HL-60/S4 (cell line): ENCODE data around the gene FOXP4.
"Not testable (repeated sequence)": the region's sequence is repeated elsewhere in the genome, so short reads cannot be mapped to it uniquely, and the experiment has no call there.

Experiments
- in situ Hi-C: fragments of 300-500 bp; cut with MboI; formaldehyde crosslinking; loops from 2 replicates; pipeline ENCODE4 v1.14.3; 2022; ENCODE audit warnings: low sequenced_read_pairs

FOXP4 gene

DNA sequence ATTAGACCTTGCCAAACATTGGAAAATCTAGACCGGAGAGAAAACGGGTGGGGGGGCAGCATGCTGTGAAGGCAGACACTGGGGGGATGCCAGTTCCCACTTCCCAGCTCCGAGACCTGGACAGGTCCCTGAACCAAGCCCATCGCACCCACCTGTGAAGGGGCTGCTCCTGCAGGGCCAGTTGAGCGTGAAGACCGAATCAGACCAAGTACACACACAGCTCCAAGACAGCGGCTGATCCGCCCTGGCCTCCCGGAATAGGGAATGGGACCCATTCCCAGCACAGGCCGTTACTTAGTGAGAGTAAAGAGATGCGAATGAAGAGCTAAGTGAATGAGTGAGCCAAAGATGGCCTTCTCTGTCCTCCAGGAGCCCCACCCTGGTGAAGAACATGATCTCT lies 50.6 kb downstream of the FOXP4 start:
- in situ Hi-C loops = no loop called here

- in situ Hi-C loops = no loop called here
These were observed 51.2 kb downstream of the FOXP4 start for GRCh38 chr6:41597246-41598000.

GRCh38 chr6:41598670-41599014 lies 52.5 kb downstream of the FOXP4 start:
- in situ Hi-C loops = no loop called here

- in situ Hi-C loops = no loop called here
These were observed 53.1 kb downstream of the FOXP4 start for GRCh38 chr6:41599015-41599851.

DNA sequence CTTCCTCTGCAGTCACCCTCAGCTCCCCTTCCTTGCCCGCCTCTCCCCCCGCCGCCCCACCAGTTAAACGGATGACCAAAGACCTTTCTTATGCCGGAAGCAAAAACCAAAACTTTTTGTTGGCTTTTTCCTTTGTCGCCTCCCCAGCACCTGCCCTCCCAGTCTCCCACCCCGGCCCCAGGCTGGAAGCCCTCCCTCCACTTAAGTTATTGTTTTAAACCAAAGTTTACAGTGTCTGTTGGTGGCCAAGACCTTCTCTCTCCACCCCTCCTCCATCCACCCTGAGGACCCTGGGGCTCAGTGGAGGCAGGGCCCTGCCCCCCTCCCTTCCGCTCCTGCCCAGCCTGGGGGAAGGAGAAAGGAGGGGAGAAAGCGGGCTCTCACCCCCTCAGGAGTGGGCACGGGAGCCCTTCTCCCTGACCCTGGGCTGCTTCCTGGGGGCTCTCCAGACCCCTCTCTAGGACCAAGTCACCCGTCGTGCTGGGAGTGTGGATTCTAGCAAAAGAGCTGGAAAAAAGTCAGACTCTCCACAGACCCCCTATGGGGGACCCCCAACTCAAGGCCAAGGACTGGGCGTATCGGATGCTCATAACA lies 53.8 kb downstream of the FOXP4 start:
- in situ Hi-C loops = loop anchor here (5.0 to 10.0 kb wide), 2 partner anchors 75 to 233 kb away; no protein-coding TSS in a partner anchor

DNA sequence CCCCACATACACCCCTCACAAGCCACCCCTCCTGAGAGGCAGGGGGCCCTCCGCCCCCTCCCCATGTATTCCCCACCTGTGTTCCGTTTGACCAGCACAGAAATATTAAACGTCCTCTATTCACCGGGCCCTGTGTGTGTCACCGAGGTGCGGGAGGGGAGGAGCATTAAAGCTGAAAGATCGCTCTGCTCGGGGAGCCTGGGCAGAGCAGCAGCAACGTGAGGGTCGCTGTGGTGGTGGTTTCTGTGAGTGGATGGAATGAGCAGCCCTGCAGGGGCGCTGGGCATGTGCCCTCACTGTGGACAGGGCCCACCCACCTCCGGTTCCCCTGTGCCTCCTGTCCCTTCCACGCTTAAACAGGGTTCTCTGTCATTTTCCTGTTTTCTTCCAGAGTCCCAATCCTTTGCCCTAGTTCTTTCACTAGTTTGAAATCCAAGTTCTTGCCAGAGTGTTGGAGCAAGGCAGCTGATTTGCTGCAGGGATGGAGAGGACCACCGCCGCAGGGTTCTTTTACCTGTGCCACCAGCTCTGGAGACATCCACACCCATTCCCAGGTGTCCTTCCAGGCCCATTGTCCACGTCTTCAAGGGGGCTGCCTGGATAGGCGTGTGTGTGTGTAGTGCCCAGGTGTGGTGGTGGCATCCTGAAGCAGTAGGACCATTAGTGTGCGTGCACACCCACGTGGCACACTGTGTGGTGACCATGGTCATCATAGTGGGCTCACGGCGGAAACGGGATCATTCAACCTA lies 54.5 kb downstream of the FOXP4 start:
- in situ Hi-C loops = loop anchor here (5.0 to 10.0 kb wide), 2 partner anchors 74 to 233 kb away; no protein-coding TSS in a partner anchor

- in situ Hi-C loops = loop anchor here (5.0 to 10.0 kb wide), 2 partner anchors 74 to 234 kb away; no protein-coding TSS in a partner anchor
These were observed 55.0 kb downstream of the FOXP4 start for GRCh38 chr6:41601248-41601549.

GRCh38 chr6:41602422-41602743 lies 56.2 kb downstream of the FOXP4 start:
- in situ Hi-C loops = loop anchor here (5.0 to 10.0 kb wide), 2 partner anchors 72 to 235 kb away; no protein-coding TSS in a partner anchor

GRCh38 chr6:41602864-41603608 lies 56.9 kb downstream of the FOXP4 start:
- in situ Hi-C loops = loop anchor here (5.0 to 10.0 kb wide), 2 partner anchors 72 to 236 kb away; no protein-coding TSS in a partner anchor

- in situ Hi-C loops = loop anchor here (5.0 to 10.0 kb wide), 2 partner anchors 71 to 237 kb away; no protein-coding TSS in a partner anchor
These were observed 57.8 kb downstream of the FOXP4 start for GRCh38 chr6:41604006-41604405.

- in situ Hi-C loops = loop anchor here (10.0 kb wide), 1 partner anchor 69 kb away; no protein-coding TSS in a partner anchor
These were observed 59.5 kb downstream of the FOXP4 start for GRCh38 chr6:41605649-41606048.

DNA sequence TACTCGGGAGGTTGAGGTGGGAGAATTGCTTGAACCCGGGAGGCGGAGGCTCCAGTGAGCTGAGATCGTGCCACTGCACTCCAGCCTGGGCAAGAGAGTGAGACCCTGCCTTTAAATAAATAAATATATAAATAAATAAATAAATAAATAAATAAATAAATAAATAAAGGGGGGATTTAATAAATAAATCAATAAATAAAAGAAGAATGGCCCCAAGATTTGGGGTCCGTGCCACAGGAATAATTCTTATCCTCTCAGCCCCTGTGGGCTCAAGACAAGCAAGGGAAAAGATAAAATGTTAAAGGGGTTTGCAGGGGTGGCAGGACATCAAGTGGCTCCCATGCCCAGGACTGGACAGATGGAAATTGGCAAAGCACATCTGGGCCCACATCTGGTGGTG lies 60.9 kb downstream of the FOXP4 start:
- in situ Hi-C loops = loop anchor here (10.0 kb wide), 1 partner anchor 68 kb away; no protein-coding TSS in a partner anchor

- in situ Hi-C loops = loop anchor here (10.0 kb wide), 1 partner anchor 67 kb away; no protein-coding TSS in a partner anchor
These were observed 61.6 kb downstream of the FOXP4 start for GRCh38 chr6:41607736-41608135.

DNA sequence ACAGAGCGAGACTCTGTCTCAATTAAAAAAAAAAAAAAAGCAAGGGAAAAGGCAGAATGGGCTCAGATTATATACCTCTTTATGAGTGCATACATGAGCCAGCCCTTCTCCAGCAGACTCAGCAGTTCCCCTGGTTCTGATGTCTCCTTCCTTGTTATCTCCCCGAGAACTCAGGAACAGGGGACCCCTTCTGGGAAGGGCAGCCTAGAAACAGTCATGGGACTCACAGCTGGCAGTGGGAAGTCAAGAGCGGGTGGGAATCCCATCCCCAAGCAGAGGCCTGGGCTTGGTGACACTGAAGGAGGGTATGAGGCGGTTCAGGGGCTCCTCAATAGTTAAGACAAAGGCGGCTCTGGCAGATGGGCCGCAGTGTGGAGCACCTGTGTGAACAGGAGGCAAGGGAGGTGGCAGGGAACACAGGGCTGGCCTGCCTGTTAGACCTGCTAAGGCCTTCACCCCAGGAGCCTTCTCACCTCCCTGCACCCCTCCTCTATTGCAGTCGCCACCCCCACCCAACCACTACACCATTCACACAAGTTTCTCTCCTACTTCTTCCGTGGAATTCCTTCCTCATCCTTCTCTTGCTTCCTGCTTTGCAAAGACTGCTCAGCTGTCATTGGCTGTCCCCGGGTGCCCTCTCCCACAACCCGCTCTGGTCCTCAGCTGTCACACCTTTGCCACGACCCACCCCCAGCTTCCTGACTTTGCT lies 62.4 kb downstream of the FOXP4 start:
- in situ Hi-C loops = loop anchor here (10.0 kb wide), 1 partner anchor 66 kb away; no protein-coding TSS in a partner anchor

DNA sequence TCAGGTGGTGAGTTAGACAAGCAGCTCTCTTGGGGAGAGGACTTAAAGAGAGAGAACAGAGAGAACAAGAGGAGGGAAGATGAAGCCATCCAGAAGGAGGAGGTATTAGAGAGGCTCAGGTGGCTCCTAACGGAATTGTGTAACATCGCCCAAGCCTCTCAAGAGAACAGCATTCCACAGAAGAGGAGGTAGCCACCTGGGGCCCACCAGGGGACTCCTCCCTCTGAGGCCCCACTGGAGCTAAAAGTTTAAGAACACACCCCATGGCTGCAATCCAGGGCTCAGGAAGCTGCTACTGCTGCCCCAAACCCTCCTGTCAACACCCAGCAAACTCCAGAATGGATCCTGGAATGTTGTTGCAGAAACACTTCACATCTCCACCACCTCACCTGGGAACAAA lies 68.5 kb downstream of the FOXP4 start:
- in situ Hi-C loops = no loop called here

DNA sequence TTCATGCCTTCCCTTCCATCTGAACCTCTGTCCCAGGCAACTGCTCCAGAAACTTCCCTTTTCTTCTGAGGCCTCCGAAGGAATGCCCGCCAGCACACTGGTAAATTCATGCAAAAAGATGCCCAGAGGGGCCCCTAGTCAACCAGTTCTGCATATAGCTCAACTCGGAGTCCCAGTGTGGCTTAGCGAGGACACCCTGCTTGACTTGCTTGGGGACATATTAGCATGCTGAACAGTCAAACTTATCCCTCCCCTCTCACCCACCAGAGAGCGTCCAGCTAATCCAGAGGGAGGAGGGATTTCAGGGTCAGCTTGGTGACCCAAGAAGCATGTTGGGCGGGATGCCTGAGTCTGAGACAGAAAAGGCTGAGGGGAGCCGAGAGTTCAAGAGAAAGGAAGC lies 69.1 kb downstream of the FOXP4 start:
- in situ Hi-C loops = no loop called here

DNA sequence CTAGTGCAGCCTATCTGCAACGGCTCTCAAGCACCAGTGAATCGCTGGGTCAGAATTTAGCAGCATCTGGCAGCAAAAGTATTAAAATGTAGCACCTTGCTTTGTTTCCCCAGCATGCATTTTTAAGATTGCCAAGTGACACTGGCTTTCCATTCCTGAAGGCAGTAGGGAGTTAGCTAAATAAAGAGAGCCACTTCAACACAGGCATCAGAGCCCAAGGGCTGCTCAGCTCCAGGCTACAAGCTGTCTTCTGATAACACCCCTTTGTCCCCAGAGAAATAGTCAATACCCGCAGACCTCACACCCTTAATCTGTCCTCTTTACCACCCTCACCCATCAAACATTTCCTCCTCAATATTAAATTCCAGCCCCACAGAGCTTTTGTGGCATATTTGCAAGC lies 72.4 kb downstream of the FOXP4 start:
- in situ Hi-C loops = no loop called here

- in situ Hi-C loops = not testable (repeated sequence)
These were observed 73.0 kb downstream of the FOXP4 start for GRCh38 chr6:41619193-41619592.

DNA sequence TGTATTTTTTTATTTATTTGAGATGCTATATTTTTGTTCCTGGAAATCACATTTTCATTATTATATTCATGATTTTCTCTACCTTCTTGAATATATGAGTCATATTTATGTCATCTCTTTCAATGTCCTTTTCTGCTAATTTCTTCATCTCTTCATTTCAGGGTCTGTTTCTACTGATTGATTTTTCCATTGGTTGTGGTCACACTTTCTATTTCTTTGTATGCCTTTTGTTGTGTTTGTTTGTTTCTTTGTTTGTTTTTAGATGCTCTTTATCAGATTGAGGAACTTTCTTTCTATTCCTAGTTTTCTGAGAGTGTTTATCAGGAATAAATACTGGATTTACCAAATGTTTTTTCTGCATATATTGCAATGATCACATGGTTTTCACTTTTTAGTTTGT lies 75.2 kb downstream of the FOXP4 start:
- in situ Hi-C loops = no loop called here
